NCI-H2196 (cell line): Measurements from ENCODE around the gene CASP10.
A peak's percentile ranks its signal among the peaks of the same experiment; 100 is the strongest.
"Not testable (repeated sequence)": the region's sequence is repeated elsewhere in the genome, so short reads cannot be mapped to it uniquely, and the experiment has no call there.

ENCODE experiments used
- DNase-seq: peaks from one replicate; lab custom pipeline; 2025; ENCODE audit not compliant: unreplicated experiment; lab: John Stamatoyannopoulos, UW

CASP10 gene

GRCh38 chr2:201231781-201232466, 49.0 kb downstream of the CASP10 start:
- peak; percentile 96 for DNase-seq

DNA sequence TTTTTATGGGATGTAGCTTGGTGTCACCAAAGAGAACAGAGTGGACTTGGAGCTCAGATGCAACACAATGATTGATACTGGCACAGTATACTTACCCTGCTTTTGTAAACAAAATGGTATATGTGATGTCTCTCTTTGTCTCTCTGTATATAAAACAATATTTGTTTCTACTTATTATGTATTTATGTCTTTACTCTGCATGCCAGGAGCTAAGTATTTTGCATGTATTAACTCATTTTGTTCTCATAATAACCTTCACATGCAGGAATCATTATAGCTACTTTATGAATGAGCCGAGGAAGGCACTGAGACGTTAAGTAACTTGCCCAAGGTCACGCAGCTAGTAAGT, 49.5 kb downstream of the CASP10 start:
- DNase-seq = no peak

DNA sequence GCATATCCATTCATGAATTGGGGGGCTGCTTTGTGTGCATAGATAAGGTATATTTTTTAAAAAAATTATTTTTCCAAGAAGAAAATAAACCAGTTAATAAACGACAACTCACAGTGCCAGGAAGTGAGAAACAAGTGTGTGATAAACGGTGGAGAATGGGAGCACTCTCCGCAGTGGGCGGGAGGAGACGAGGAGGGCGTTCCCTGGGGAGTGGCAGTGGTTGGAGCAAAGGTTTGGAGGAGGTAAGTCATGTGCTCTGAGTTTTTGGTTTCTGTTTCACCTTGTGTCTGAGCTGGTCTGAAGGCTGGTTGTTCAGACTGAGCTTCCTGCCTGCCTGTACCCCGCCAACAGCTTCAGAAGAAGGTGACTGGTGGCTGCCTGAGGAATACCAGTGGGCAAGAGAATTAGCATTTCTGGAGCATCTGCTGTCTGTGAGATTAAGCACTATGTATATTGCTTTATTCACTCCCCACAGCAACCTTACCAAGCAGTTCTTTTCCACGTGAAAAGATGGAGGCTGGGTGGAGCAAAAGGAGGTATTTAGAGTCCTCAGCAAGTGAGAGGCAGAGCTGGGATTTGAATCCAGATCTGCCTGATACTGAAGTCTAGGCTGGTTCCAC, 50.4 kb downstream of the CASP10 start:
- peak; percentile 93 for DNase-seq

GRCh38 chr2:201233812-201234662, 51.1 kb downstream of the CASP10 start:
- no peak for DNase-seq

- DNase-seq = no peak
These were observed 51.8 kb downstream of the CASP10 start for GRCh38 chr2:201234663-201235135.

DNA sequence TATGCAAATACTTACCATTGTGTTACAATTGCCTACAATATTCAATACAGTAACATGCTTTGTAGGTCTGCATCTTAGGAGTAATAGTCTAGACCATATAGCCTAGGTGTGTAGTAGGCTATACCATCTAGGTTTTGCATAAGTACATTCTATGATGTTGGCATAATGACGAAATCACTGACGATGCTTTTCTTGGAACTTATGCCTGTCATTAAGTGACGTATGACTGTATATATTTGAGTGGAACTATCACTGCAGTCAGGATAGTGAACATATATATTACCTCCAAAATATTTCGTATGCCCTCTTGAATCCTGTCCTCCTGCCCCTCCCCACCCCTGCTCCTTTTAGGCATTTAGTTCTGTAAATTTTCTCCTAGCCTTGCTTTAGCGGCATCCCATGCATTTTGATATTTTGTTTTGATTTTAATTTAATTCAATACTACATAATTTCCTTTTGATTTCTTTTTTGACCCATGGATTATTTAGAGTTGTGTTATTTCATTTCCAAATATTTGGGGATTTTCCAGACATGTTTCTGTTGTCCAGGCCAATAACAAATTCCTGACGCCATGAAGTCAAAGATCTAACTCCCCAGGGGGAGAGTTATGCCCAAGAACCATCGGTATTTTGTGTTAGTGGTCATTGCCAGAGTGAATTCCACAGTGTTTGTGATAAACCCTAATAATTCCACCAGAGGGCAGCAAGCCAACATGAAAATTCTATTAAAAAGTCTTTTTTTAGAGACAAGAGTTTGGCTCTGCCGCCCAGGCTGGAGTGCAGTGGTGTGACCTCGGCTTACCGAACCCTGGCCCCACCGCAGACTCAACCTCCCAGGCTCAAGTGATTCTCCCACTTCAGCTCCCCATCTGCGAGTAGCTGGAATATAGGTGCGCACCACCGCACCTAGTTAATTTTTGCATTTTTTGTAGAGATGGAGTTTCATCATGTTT, 53.2 kb downstream of the CASP10 start:
- peak; percentile 73 for DNase-seq

DNA sequence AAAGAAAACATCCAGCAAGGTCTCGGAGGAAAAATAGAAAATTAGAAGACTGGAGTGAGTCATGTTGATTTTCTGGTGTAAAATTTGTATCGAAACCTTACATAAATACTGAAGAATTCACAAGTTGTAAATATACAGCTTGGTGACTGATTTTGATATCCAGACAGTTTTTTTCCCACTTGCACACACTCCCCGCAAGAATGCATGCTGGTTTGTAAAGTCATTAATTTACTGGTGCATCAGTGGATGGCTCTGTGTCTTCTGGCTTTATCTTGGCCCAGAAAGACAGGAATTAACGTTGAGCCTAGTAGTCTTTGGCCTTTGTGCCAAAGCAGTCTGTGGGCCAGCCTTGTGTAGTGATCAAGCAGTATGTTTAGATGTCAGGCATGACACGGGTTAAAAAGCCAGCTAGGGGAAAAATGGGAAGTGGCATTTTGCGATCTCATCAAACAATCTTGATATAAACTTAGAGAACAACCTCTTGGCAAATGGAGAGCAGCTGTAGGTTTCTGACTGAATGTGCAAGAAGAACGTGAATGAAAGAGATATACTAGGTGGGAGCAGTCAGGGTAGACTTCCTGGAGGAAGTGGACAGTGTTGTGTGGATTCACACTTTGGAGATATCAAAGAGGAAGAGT, 54.7 kb downstream of the CASP10 start:
- DNase-seq = no peak

- not testable (repeated sequence) for DNase-seq
These were observed 56.4 kb downstream of the CASP10 start for GRCh38 chr2:201239167-201239935.

DNA sequence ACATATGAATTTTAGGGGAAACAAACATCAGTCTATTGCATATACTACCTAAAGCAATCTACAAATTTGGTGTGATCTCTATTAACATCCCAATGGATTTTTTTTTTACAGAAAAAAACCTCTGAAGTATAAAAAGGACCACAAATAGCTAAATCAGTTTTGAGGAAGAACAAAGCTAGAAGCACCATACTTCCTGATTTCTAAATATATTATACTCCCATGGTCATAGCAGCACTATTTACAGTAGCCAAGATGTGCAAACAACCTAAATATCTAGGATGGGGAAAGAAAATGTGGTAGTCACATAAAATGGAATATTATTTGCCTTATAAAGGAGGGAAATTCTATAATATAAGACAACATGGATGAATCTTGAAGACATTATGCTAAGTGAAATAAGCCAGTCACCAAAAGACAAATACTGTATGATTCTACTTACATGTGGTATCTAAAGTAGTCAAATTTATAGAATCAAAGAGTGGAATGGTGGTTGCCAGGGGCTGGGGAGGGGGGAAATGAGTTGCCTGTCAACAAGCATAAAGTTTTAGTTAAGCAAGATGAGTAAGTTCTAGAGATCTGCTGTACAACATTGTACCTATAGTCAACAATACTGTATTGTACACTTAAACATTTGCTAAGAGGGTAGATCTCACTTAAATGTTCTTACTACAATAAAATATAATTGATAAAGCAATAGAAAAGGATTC, 59.8 kb downstream of the CASP10 start:
- no peak for DNase-seq

GRCh38 chr2:201244829-201245228, 61.9 kb downstream of the CASP10 start:
- no peak for DNase-seq

GRCh38 chr2:201246280-201246679, 63.3 kb downstream of the CASP10 start:
- DNase-seq = no peak

DNA sequence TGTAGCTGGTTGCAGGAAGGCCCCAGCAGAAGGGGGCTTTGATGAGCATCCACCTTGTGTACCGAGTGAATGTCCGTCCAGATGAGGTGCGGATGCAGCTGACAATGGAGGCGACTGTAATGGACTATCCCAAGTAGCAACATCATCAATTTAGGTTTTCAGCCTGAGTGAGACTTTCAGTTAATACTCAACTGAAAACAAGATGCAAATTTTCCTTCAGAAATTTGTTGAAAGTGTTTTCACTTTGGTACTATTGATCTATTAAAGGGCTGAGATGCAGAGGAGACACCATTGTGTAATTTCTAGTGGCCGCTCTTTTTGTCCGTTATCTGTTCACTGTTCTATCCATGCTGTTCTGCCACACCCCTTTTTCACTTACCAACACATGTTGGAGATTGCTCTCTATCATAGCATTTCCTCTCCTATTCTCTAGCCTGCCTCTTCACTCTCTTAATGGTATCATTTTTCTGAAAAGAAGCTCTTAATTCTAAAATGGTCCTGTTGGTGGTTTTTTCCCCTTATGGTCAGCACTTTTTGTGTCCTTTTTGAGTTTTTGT, 65.4 kb downstream of the CASP10 start:
- no peak for DNase-seq

- no peak for DNase-seq
These were observed 66.9 kb downstream of the CASP10 start for GRCh38 chr2:201249889-201250288.

DNA sequence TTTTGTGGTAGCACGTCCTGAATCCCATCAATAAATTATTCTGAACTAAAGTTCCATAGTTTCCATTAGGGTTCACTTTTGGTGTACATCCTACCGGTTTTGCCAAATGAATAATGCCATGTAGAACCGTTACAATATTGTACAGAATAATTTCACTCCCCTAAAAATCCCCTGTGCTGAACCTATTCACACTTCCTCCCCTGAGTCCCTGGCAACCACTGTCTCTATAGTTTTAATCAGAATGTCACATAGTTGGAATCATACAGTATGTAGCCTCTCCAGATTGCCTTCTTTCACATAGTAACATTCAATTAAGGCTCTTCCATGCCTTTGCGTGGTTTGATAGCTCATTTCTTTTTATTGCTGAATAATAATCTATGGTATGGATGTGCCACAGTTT, 67.8 kb downstream of the CASP10 start:
- DNase-seq = no peak

DNA sequence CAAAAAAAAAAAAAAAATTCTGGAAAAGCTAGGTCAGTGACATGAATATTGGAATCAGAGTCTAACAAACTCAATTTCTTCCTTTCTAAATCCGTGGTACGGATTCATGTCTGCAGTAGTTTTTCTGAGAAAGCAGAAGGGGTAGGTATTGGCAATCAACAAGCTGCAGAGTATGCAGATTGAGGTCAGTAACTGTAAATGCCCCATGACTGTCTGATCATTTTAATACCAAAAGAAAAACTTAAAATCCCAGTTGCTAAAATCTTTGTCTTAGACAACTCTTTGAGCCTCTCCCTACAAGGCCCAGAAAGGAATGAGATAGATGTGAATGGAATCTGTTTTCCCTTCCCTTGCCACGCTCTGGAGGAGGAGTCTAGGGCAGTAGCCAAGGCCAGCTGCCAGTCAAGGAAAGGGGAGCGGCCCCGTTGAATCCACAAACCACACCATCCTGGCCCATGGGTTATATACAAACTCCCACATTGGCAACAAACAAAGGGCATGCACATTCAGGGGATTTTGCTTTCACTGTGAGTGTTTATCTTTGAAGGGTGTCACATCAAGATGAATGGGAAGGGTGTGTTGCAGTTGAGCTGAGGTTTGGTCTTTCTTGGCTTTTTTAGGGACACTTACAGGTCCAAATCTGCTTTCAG, 71.3 kb downstream of the CASP10 start:
- no peak for DNase-seq

- no peak for DNase-seq
These were observed 72.6 kb downstream of the CASP10 start for GRCh38 chr2:201255408-201256033.

- no peak for DNase-seq
These were observed 73.1 kb downstream of the CASP10 start for GRCh38 chr2:201256082-201256481.
